Measurements from ENCODE around the gene THBS4.

THBS4 gene

GRCh38 chr5:80055491-80056170, 20.5 kb downstream of the THBS4 start:
- Histone ChIP-seq H3F3A (ENCODE audit: control insufficient read depth, insufficient read depth) (no peaks in the 10 kb centered on the region), H3K27ac (ENCODE audit: low read depth, low read length) (no peak overlapping the region), H3K36me3 (ENCODE audit: control insufficient read depth, low read length) (no peaks in the 10 kb centered on the region), H3K4me1 (ENCODE audit: control insufficient read depth, low read length) (no peaks in the 10 kb centered on the region), H4K20me1 (ENCODE audit: control insufficient read depth, insufficient read depth, low read depth, low read length) (no peaks in the 10 kb centered on the region), H3K27me3 (ENCODE audit: control insufficient read depth, low read length) (no peaks in the 10 kb centered on the region), H3K79me2 (ENCODE audit: control insufficient read depth, low read length) (no peaks in the 10 kb centered on the region), H3K9me2 (replicated peaks; ENCODE audit: control insufficient read depth, low read length) (no peaks in the 10 kb centered on the region), H3K9me3 (ENCODE audit: control insufficient read depth, insufficient read depth, low read length) (no peaks in the 10 kb centered on the region), H3K4me3 (ENCODE audit: low read length) (no peak overlapping the region), H3K4me2 (ENCODE audit: low read length) (no peak overlapping the region)
- TF ChIP-seq, protein P1, sequence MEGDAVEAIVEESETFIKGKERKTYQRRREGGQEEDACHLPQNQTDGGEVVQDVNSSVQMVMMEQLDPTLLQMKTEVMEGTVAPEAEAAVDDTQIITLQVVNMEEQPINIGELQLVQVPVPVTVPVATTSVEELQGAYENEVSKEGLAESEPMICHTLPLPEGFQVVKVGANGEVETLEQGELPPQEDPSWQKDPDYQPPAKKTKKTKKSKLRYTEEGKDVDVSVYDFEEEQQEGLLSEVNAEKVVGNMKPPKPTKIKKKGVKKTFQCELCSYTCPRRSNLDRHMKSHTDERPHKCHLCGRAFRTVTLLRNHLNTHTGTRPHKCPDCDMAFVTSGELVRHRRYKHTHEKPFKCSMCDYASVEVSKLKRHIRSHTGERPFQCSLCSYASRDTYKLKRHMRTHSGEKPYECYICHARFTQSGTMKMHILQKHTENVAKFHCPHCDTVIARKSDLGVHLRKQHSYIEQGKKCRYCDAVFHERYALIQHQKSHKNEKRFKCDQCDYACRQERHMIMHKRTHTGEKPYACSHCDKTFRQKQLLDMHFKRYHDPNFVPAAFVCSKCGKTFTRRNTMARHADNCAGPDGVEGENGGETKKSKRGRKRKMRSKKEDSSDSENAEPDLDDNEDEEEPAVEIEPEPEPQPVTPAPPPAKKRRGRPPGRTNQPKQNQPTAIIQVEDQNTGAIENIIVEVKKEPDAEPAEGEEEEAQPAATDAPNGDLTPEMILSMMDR (IDR thresholded peaks at IDR 0.05; ENCODE audit: low read depth, low read length, poor library complexity, severe bottlenecking): no peak
- no peak for TF ChIP-seq EZH2phosphoT487 (IDR thresholded peaks at IDR 0.05; ENCODE audit: borderline replicate concordance, low read length)

DNA sequence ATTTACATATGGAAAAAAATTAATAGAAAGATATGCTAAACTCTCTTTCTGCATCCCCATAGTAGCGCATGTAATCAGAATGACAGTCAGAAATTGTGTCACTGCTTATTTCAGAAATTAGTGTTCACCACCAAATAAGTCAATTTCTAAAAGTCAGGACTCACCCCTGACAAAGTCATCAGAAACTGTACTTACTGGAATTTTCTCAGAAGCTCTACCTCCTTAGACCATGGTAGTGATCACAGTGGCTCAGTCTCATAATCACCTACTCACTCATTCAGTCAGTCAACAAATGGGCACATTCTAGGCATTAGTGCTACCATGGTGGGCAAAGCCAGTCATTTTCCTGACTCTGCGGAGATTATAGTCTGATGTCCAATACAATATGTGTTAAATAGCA, 22.0 kb downstream of the THBS4 start:
- Histone ChIP-seq H3K4me1 (ENCODE audit: control insufficient read depth, low read length) (no peaks in the 10 kb centered on the region), H3K9me3 (ENCODE audit: control insufficient read depth, insufficient read depth, low read length) (no peaks in the 10 kb centered on the region), H3F3A (ENCODE audit: control insufficient read depth, insufficient read depth) (no peaks in the 10 kb centered on the region), H3K27me3 (ENCODE audit: control insufficient read depth, low read length) (no peaks in the 10 kb centered on the region), H3K4me2 (ENCODE audit: low read length) (no peak overlapping the region), H3K27ac (ENCODE audit: low read depth, low read length) (no peak overlapping the region), H3K36me3 (ENCODE audit: control insufficient read depth, low read length) (no peaks in the 10 kb centered on the region), H3K9me2 (replicated peaks; ENCODE audit: control insufficient read depth, low read length) (no peaks in the 10 kb centered on the region), H3K4me3 (ENCODE audit: low read length) (no peak overlapping the region), H4K20me1 (ENCODE audit: control insufficient read depth, insufficient read depth, low read depth, low read length) (no peaks in the 10 kb centered on the region), H3K79me2 (ENCODE audit: control insufficient read depth, low read length) (no peaks in the 10 kb centered on the region)
- TF ChIP-seq, protein P1 (IDR thresholded peaks at IDR 0.05; ENCODE audit: low read depth, low read length, poor library complexity, severe bottlenecking): no peak
- TF ChIP-seq EZH2phosphoT487 (IDR thresholded peaks at IDR 0.05; ENCODE audit: borderline replicate concordance, low read length): no peak

GRCh38 chr5:80057921-80058320, 22.8 kb downstream of the THBS4 start:
- no peak overlapping the region for H3K4me3 ChIP-seq (ENCODE audit: low read length)
- H3F3A ChIP-seq (ENCODE audit: control insufficient read depth, insufficient read depth): no peaks in the 10 kb centered on the region
- H3K9me3 ChIP-seq (ENCODE audit: control insufficient read depth, insufficient read depth, low read length): no peaks in the 10 kb centered on the region
- H3K4me2 ChIP-seq (ENCODE audit: low read length): no peak overlapping the region
- no peaks in the 10 kb centered on the region for H3K9me2 ChIP-seq (replicated peaks; ENCODE audit: control insufficient read depth, low read length)
- no peaks in the 10 kb centered on the region for H3K4me1 ChIP-seq (ENCODE audit: control insufficient read depth, low read length)
- H3K36me3 ChIP-seq (ENCODE audit: control insufficient read depth, low read length): no peaks in the 10 kb centered on the region
- H4K20me1 ChIP-seq (ENCODE audit: control insufficient read depth, insufficient read depth, low read depth, low read length): no peaks in the 10 kb centered on the region
- no peak for TF ChIP-seq EZH2phosphoT487 (IDR thresholded peaks at IDR 0.05; ENCODE audit: borderline replicate concordance, low read length)
- TF ChIP-seq, protein P1 (IDR thresholded peaks at IDR 0.05; ENCODE audit: low read depth, low read length, poor library complexity, severe bottlenecking): no peak
- H3K79me2 ChIP-seq (ENCODE audit: control insufficient read depth, low read length): no peaks in the 10 kb centered on the region
- H3K27ac ChIP-seq (ENCODE audit: low read depth, low read length): no peak overlapping the region
- no peaks in the 10 kb centered on the region for H3K27me3 ChIP-seq (ENCODE audit: control insufficient read depth, low read length)
